RCC 7860 (cell line): ENCODE results near the gene WDR1.

Source experiments
- DNase-seq: peaks from one replicate; pipeline ENCODE4 v3.0.0-alpha.2; 2015; ENCODE audit warnings: low spot score
- FAIRE-seq: peaks from 2 replicates; lab custom pipeline; 2012; peaks lifted over from hg19 to GRCh38; lab: Jason Lieb, UNC

WDR1 gene, protein sequence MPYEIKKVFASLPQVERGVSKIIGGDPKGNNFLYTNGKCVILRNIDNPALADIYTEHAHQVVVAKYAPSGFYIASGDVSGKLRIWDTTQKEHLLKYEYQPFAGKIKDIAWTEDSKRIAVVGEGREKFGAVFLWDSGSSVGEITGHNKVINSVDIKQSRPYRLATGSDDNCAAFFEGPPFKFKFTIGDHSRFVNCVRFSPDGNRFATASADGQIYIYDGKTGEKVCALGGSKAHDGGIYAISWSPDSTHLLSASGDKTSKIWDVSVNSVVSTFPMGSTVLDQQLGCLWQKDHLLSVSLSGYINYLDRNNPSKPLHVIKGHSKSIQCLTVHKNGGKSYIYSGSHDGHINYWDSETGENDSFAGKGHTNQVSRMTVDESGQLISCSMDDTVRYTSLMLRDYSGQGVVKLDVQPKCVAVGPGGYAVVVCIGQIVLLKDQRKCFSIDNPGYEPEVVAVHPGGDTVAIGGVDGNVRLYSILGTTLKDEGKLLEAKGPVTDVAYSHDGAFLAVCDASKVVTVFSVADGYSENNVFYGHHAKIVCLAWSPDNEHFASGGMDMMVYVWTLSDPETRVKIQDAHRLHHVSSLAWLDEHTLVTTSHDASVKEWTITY

GRCh38 chr4:10116569-10117358 lies at the start of gene WDR1:
TSS of gene WDR1 (minus strand) at chr4:10116799. CDS start at chr4:10116666, 133 bp downstream.
- DNase-seq (peak; percentile 91), FAIRE-seq (no peak)

GRCh38 chr4:10164877-10165283 lies 48.3 kb upstream of the WDR1 start:
- DNase-seq, result peak; percentile 31
- FAIRE-seq, result no peak

- DNase-seq (no peak), FAIRE-seq (no peak)
Measured at GRCh38 chr4:10163296-10163695, 46.7 kb upstream of the WDR1 start.

DNA sequence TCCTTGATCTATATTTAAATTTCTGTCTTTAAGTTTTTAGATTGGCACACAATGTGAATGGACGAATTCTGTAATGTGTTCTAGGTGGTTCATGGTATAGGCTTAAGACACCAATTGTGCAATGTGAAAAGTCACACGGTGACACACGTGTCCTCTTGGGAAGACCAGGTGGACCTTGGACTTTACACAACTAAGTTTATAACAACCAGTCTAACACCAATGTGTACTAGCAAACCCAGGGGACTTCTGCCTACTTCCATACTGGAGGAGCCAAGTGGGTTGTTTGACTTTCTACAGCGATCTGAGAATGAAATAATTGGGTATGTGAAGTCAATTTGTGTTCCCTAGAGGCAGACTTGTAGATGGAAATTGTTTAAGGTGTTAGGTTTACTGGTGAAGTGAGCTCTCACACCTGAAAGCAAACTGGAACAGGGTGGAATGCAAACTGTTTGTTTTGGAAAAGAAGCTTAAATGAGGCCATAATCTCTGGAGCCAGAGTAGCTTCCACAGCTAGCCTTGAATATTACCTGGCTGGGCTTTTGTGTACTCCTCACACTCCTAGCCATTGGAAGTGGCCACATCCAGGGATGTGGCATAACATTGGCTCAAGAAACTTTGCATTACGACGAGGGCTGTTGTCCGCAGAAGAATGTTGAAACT lies 45.9 kb upstream of the WDR1 start:
- FAIRE-seq (no peak), DNase-seq (no peak)

- DNase-seq, result no peak
- FAIRE-seq, result no peak
Measured at GRCh38 chr4:10161840-10162239, 45.2 kb upstream of the WDR1 start.

DNA sequence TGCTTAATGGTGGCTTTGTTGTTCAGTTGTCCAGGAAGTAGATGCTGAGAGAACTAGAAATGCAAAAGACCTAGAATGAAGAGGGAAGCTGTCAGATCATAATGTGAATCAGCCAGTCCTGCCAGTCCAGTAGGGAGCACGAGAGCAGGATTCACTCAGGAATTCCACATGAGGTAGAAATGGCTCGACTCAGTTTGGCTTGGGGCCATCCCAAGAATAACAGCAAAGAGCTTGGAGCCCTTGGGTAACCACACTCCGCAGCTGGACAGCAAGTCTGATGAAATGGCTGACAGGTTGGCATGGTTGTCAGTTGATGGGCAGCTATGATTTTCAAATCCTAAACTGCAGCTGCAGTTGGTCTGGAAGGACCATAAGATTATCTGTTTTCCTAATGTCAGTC lies 44.5 kb upstream of the WDR1 start:
- no peak for DNase-seq
- FAIRE-seq, result no peak

GRCh38 chr4:10160281-10160856 lies 43.8 kb upstream of the WDR1 start:
- FAIRE-seq, result no peak
- DNase-seq, result no peak

- no peak for DNase-seq
- FAIRE-seq, result no peak
Measured at GRCh38 chr4:10159671-10160070, 43.1 kb upstream of the WDR1 start.

GRCh38 chr4:10158333-10158942 lies 41.8 kb upstream of the WDR1 start:
- no peak for FAIRE-seq
- DNase-seq, result no peak

GRCh38 chr4:10157478-10158332 lies 41.1 kb upstream of the WDR1 start:
- peak; percentile 44 for DNase-seq

DNA sequence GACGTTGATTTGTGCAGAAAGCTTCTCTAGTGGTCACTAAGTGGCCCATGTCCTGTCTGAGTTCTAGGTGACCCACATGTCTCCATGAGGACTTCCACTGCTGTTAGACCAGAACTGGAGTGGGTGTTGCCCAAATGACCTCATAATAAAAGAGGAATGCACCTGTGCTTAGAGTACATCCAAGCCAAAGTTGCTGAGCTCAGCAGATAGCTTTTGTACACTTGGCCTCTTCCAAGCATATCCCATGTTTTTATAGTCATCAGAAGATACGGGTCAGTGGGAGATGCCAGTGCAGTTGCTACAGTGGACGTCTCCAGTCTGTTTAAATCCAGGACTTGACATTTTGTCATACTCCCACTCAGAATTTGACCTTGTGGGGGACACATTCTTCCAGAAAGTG lies 37.6 kb upstream of the WDR1 start:
- no peak for FAIRE-seq

More at GRCh38 chr4:10157478-10158332, 41.1 kb upstream of the WDR1 start:
- FAIRE-seq, result peak; percentile 58

DNA sequence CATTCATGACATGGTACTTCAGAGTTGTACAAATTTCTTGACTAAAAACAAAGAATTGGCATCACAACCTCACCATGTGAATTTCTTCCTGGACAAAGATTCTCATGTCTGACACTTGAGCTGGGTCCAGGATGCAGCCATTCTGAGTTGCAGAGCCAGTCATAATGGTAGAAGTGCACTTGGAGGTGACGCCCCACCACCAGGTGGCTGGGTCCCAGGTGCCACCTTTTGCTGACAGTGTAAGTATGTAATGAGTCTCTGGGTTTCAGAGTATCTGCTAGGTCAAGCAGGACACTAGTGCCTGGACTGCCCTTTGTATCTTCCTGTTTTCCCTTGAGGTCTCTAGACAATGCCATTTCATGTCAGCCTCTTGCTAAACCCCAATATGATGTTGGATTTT lies 36.6 kb upstream of the WDR1 start:
- FAIRE-seq, result no peak
- no peak for DNase-seq

More for the DNA sequence above, 37.6 kb upstream of the WDR1 start:
- DNase-seq, result no peak

- no peak for FAIRE-seq
- no peak for DNase-seq
Measured at GRCh38 chr4:10151182-10151581, 34.6 kb upstream of the WDR1 start.

- DNase-seq (no peak), FAIRE-seq (no peak)
Measured at GRCh38 chr4:10144966-10145365, 28.4 kb upstream of the WDR1 start.

- no peak for DNase-seq
- no peak for FAIRE-seq
Measured at GRCh38 chr4:10144479-10144878, 27.9 kb upstream of the WDR1 start.

- no peak for FAIRE-seq
Measured at GRCh38 chr4:10143171-10143570, 26.6 kb upstream of the WDR1 start.

GRCh38 chr4:10140866-10141759 lies 24.5 kb upstream of the WDR1 start:
- FAIRE-seq, result no peak
- DNase-seq, result no peak

More at GRCh38 chr4:10143171-10143570, 26.6 kb upstream of the WDR1 start:
- no peak for DNase-seq

- no peak for FAIRE-seq
- DNase-seq, result no peak
Measured at GRCh38 chr4:10139518-10139917, 22.9 kb upstream of the WDR1 start.
